ENCODE data around the gene RAVER1.

Gene RAVER1

GRCh38 chr19:10353793-10354391, 20.6 kb upstream of the RAVER1 start:
- no CpG with 5 or more reads among the region's 32 CpGs for WGBS (ENCODE audit: extremely low coverage, insufficient coverage, insufficient read length)
- Histone ChIP-seq H4K12ac (ENCODE audit: low read depth, low read length) (no peak overlapping the region), H4K8ac (ENCODE audit: low read depth, low read length) (no peak overlapping the region), H2AFZ (ENCODE audit: insufficient read depth, low read length, poor library complexity) (no peak overlapping the region), H3K4ac (ENCODE audit: low read depth, low read length) (no peak overlapping the region), H2BK12ac (ENCODE audit: low read length) (no peak overlapping the region), H3K18ac (ENCODE audit: low read length) (no peak overlapping the region), H3K4me2 (ENCODE audit: low read length) (peak overlapping the region; percentile 28), H3K14ac (ENCODE audit: low read length) (no peak overlapping the region), H3K79me1 (ENCODE audit: low read length) (no peaks in the 10 kb centered on the region), H4K91ac (ENCODE audit: low read depth, low read length) (no peak overlapping the region), H2AK5ac (ENCODE audit: low read length) (no peak overlapping the region), H3K9me3 (ENCODE audit: insufficient read depth, low read depth, low read length) (peaks cover 10% of the 10 kb centered on the region), H3K79me2 (ENCODE audit: control insufficient read depth, insufficient read depth, low read length, poor library complexity) (no peaks in the 10 kb centered on the region), H3K4me3 (ENCODE audit: low read depth, low read length) (no peak overlapping the region), H3K4me1 (ENCODE audit: control insufficient read depth in 1 of 2, insufficient read depth in 2 of 2, low read length in 2 of 2) (peaks cover 5 to 14% of the 10 kb centered on the region in 2 experiments), H3K27me3 (ENCODE audit: insufficient read depth, low read length) (no peaks in the 10 kb centered on the region), H2BK5ac (ENCODE audit: low read depth, low read length, poor library complexity) (no peak overlapping the region), H2BK120ac (ENCODE audit: insufficient read depth, low read length, poor library complexity) (no peak overlapping the region), H3K27ac (ENCODE audit: low read depth, low read length) (no peak overlapping the region), H3K9ac (ENCODE audit: low read length) (no peak overlapping the region), H3K36me3 (ENCODE audit: control insufficient read depth in 1 of 2, insufficient read depth in 2 of 2, low read length in 2 of 2) (peaks cover 37% of the 10 kb centered on the region in 2 experiments), H3K23ac (ENCODE audit: low read length) (no peak overlapping the region)
- no peak for DNase-seq

- Histone ChIP-seq H2BK12ac (ENCODE audit: low read length) (no peak overlapping the region), H3K9ac (ENCODE audit: low read length) (no peak overlapping the region), H2AFZ (ENCODE audit: insufficient read depth, low read length, poor library complexity) (peak overlapping the region; percentile 9), H4K12ac (ENCODE audit: low read depth, low read length) (no peak overlapping the region), H3K27me3 (ENCODE audit: insufficient read depth, low read length) (no peaks in the 10 kb centered on the region), H2AK5ac (ENCODE audit: low read length) (no peak overlapping the region), H3K79me2 (ENCODE audit: control insufficient read depth, insufficient read depth, low read length, poor library complexity) (no peaks in the 10 kb centered on the region), H3K4me1 (ENCODE audit: control insufficient read depth in 1 of 2, insufficient read depth in 2 of 2, low read length in 2 of 2) (peaks cover 5 to 14% of the 10 kb centered on the region in 2 experiments), H3K27ac (ENCODE audit: low read depth, low read length) (no peak overlapping the region), H3K23ac (ENCODE audit: low read length) (no peak overlapping the region), H3K4me2 (ENCODE audit: low read length) (peak overlapping the region; percentile 28), H4K91ac (ENCODE audit: low read depth, low read length) (no peak overlapping the region), H2BK120ac (ENCODE audit: insufficient read depth, low read length, poor library complexity) (no peak overlapping the region), H3K18ac (ENCODE audit: low read length) (no peak overlapping the region), H3K4me3 (ENCODE audit: low read depth, low read length) (peak overlapping the region; percentile 30), H3K4ac (ENCODE audit: low read depth, low read length) (no peak overlapping the region), H3K36me3 (ENCODE audit: control insufficient read depth in 1 of 2, insufficient read depth in 2 of 2, low read length in 2 of 2) (peaks cover 33 to 35% of the 10 kb centered on the region in 2 experiments), H3K9me3 (ENCODE audit: insufficient read depth, low read depth, low read length) (peaks cover 10% of the 10 kb centered on the region), H2BK5ac (ENCODE audit: low read depth, low read length, poor library complexity) (no peak overlapping the region), H3K79me1 (ENCODE audit: low read length) (no peaks in the 10 kb centered on the region), H3K14ac (ENCODE audit: low read length) (no peak overlapping the region), H4K8ac (ENCODE audit: low read depth, low read length) (no peak overlapping the region)
- WGBS (ENCODE audit: extremely low coverage, insufficient coverage, insufficient read length), result no CpG with 5 or more reads among the region's 63 CpGs
- no peak for DNase-seq
These were observed 19.7 kb upstream of the RAVER1 start for GRCh38 chr19:10352764-10353671.

- Histone ChIP-seq H3K14ac (ENCODE audit: low read length) (no peak overlapping the region), H3K27ac (ENCODE audit: low read depth, low read length) (no peak overlapping the region), H3K4me1 (ENCODE audit: control insufficient read depth in 1 of 2, insufficient read depth in 2 of 2, low read length in 2 of 2) (no peaks in the 10 kb centered on the region)
These were observed 13.2 kb upstream of the RAVER1 start for GRCh38 chr19:10346509-10346908.

GRCh38 chr19:10344780-10345179, 11.5 kb upstream of the RAVER1 start:
- Histone ChIP-seq H2BK5ac (ENCODE audit: low read depth, low read length, poor library complexity) (no peak overlapping the region), H3K4ac (ENCODE audit: low read depth, low read length) (no peak overlapping the region), H3K4me1 (ENCODE audit: control insufficient read depth in 1 of 2, insufficient read depth in 2 of 2, low read length in 2 of 2) (no peaks in the 10 kb centered on the region), H2BK120ac (ENCODE audit: insufficient read depth, low read length, poor library complexity) (no peak overlapping the region), H3K9ac (ENCODE audit: low read length) (no peak overlapping the region), H3K36me3 (ENCODE audit: control insufficient read depth in 1 of 2, insufficient read depth in 2 of 2, low read length in 2 of 2) (no peaks in the 10 kb centered on the region), H3K27ac (ENCODE audit: low read depth, low read length) (no peak overlapping the region), H3K9me3 (ENCODE audit: insufficient read depth, low read depth, low read length) (no peaks in the 10 kb centered on the region), H3K27me3 (ENCODE audit: insufficient read depth, low read length) (no peaks in the 10 kb centered on the region), H3K14ac (ENCODE audit: low read length) (no peak overlapping the region), H3K4me2 (ENCODE audit: low read length) (no peak overlapping the region), H3K4me3 (ENCODE audit: low read depth, low read length) (no peak overlapping the region), H4K12ac (ENCODE audit: low read depth, low read length) (no peak overlapping the region), H4K8ac (ENCODE audit: low read depth, low read length) (no peak overlapping the region), H3K18ac (ENCODE audit: low read length) (no peak overlapping the region), H3K23ac (ENCODE audit: low read length) (no peak overlapping the region), H4K91ac (ENCODE audit: low read depth, low read length) (no peak overlapping the region), H2AK5ac (ENCODE audit: low read length) (no peak overlapping the region), H3K79me2 (ENCODE audit: control insufficient read depth, insufficient read depth, low read length, poor library complexity) (no peaks in the 10 kb centered on the region), H2AFZ (ENCODE audit: insufficient read depth, low read length, poor library complexity) (no peak overlapping the region), H2BK12ac (ENCODE audit: low read length) (no peak overlapping the region), H3K79me1 (ENCODE audit: low read length) (no peaks in the 10 kb centered on the region)
- WGBS (ENCODE audit: extremely low coverage, insufficient coverage, insufficient read length), result no CpG with 5 or more reads among the region's 10 CpGs
- DNase-seq, result peak; percentile 45 to 58

More at GRCh38 chr19:10346509-10346908, 13.2 kb upstream of the RAVER1 start:
- Histone ChIP-seq H2BK5ac (ENCODE audit: low read depth, low read length, poor library complexity) (no peak overlapping the region), H3K18ac (ENCODE audit: low read length) (no peak overlapping the region), H3K9ac (ENCODE audit: low read length) (no peak overlapping the region), H3K23ac (ENCODE audit: low read length) (no peak overlapping the region), H3K79me1 (ENCODE audit: low read length) (no peaks in the 10 kb centered on the region), H2AK5ac (ENCODE audit: low read length) (no peak overlapping the region), H3K4ac (ENCODE audit: low read depth, low read length) (no peak overlapping the region), H3K9me3 (ENCODE audit: insufficient read depth, low read depth, low read length) (no peaks in the 10 kb centered on the region), H2BK12ac (ENCODE audit: low read length) (no peak overlapping the region), H4K12ac (ENCODE audit: low read depth, low read length) (no peak overlapping the region), H2AFZ (ENCODE audit: insufficient read depth, low read length, poor library complexity) (no peak overlapping the region), H4K91ac (ENCODE audit: low read depth, low read length) (no peak overlapping the region), H4K8ac (ENCODE audit: low read depth, low read length) (no peak overlapping the region), H3K4me2 (ENCODE audit: low read length) (no peak overlapping the region), H3K79me2 (ENCODE audit: control insufficient read depth, insufficient read depth, low read length, poor library complexity) (no peaks in the 10 kb centered on the region), H3K36me3 (ENCODE audit: control insufficient read depth in 1 of 2, insufficient read depth in 2 of 2, low read length in 2 of 2) (peaks cover 7 to 8% of the 10 kb centered on the region in 2 experiments), H3K4me3 (ENCODE audit: low read depth, low read length) (no peak overlapping the region), H2BK120ac (ENCODE audit: insufficient read depth, low read length, poor library complexity) (no peak overlapping the region), H3K27me3 (ENCODE audit: insufficient read depth, low read length) (no peaks in the 10 kb centered on the region)
- DNase-seq, result peak; percentile 49 to 51
- no CpG with 5 or more reads among the region's 10 CpGs for WGBS (ENCODE audit: extremely low coverage, insufficient coverage, insufficient read length)

Data from trophoblast cell (in vitro differentiated cells and primary cell).